Liver (tissue), 3 donors: Measurements from ENCODE around the gene SH3PXD2B.

Experiments used
- ATF3 ChIP-seq: IDR thresholded peaks from 2 replicates; pipeline ENCODE4 v1.6.1; 2016; ENCODE audit warnings: antibody characterized with exemption
- CTCF ChIP-seq: fragments of 150-350 bp; IDR thresholded peaks from 2 replicates; pipeline ENCODE4 v1.5.1; 2017; ENCODE audit warnings: improper control_type of control experiment, low read depth, low read length; ENCODE audit not compliant: missing input control
- EGR1 ChIP-seq, 2 donors: IDR thresholded peaks; 2 replicates each; pipeline ENCODE4 v1.6.1; 2016 to 2018; ENCODE audit warnings: antibody characterized with exemption in 2 of 2, low read depth in 2 of 2
- GABPA ChIP-seq, 2 donors: IDR thresholded peaks in 1 of 2; conservative IDR thresholded peaks in 1 of 2; 2 replicates each; pipeline ENCODE4 v1.6.1; 2016; ENCODE audit warnings: antibody characterized with exemption in 2 of 2, mild to moderate bottlenecking in 1 of 2, moderate library complexity in 1 of 2
- HNF4A ChIP-seq, 2 donors: conservative IDR thresholded peaks; 2 replicates each; pipeline ENCODE4 v1.6.1; 2016; ENCODE audit warnings: antibody characterized with exemption in 2 of 2, mild to moderate bottlenecking in 2 of 2
- HNF4G ChIP-seq: IDR thresholded peaks from 2 replicates; pipeline ENCODE4 v1.6.1; 2016; ENCODE audit warnings: antibody characterized with exemption
- MAX ChIP-seq: IDR thresholded peaks from 2 replicates; pipeline ENCODE4 v1.6.1; 2016; ENCODE audit warnings: antibody characterized with exemption
- RAD21 ChIP-seq, 2 donors: IDR thresholded peaks; 2 replicates each; pipeline ENCODE4 v1.6.1; 2016; ENCODE audit warnings: antibody characterized with exemption in 2 of 2, mild to moderate bottlenecking in 2 of 2
- REST ChIP-seq: IDR thresholded peaks from 2 replicates; pipeline ENCODE4 v1.6.1; 2016; ENCODE audit warnings: antibody characterized with exemption, mild to moderate bottlenecking
- RXRA ChIP-seq, 2 donors: IDR thresholded peaks; 2 replicates each; pipeline ENCODE4 v1.6.1; 2017 to 2018; ENCODE audit warnings: antibody characterized with exemption in 2 of 2, mild to moderate bottlenecking in 1 of 2
- SP1 ChIP-seq: IDR thresholded peaks from 2 replicates; pipeline ENCODE4 v1.6.1; 2018; ENCODE audit warnings: antibody characterized with exemption, mild to moderate bottlenecking
- TAF1 ChIP-seq: conservative IDR thresholded peaks from 2 replicates; pipeline ENCODE4 v1.6.1; 2016; ENCODE audit warnings: antibody characterized with exemption, mild to moderate bottlenecking
- YY1 ChIP-seq: IDR thresholded peaks from 2 replicates; pipeline ENCODE4 v1.6.1; 2016; ENCODE audit warnings: antibody characterized with exemption, mild to moderate bottlenecking
- ZBTB33 ChIP-seq: IDR thresholded peaks from 2 replicates; pipeline ENCODE4 v1.6.1; 2016; ENCODE audit warnings: antibody characterized with exemption
- donor health status: healthy.
- donor health status: healthy.

- TF ChIP-seq ZBTB33 (no peak), CTCF (no peak), GABPA (IDR thresholded peaks at IDR 0.05 in 1 of 2, conservative IDR thresholded peaks at IDR 0.05 in 1 of 2) (no peak), MAX (no peak), RXRA (IDR thresholded peaks at IDR 0.05) (no peak), HNF4A (conservative IDR thresholded peaks at IDR 0.05) (no peak), EGR1 (IDR thresholded peaks at IDR 0.05; ENCODE audit: low read depth in 2 of 2) (no peak), RAD21 (IDR thresholded peaks at IDR 0.05) (no peak), REST (no peak), HNF4G (no peak), YY1 (no peak), ATF3 (no peak), SP1 (no peak), TAF1 (no peak)
Measured at GRCh38 chr5:172282272-172283019, 171.9 kb downstream of the SH3PXD2B start.
